Right renal cortex interstitium (tissue), 3 donors: ENCODE data around the gene SLC9A8. TPM values are rescaled to one million over a fixed set of nuclear protein-coding genes. Genes with fewer than 3 reads are reported as not detected.
"Not testable (repeated sequence)": the region's sequence is repeated elsewhere in the genome, so short reads cannot be mapped to it uniquely, and the experiment has no call there.

Source experiments
- DNase-seq, 3 donors: peaks; one replicate each; pipeline ENCODE4 v3.0.0-alpha.2; 2013; ENCODE audit warnings: low read depth in 3 of 3, low spot score in 2 of 3
- polyA plus RNA-seq, 3 donors: library from polyadenylated mRNA; unstranded; fragments of 120-200 nt; gene quantifications; one replicate each; pipeline ENCODE4 v1.2.1, GENCODE V29; 2013; ENCODE audit not compliant: insufficient read length in 3 of 3

SLC9A8 gene
- polyA plus RNA-seq = 1 to 10 TPM; 8.0 to 8.1 (median 8.0) TPM

- DNase-seq = peak; percentile 65 to 87 (median 78)
These were observed at the start of gene SLC9A8 for GRCh38 chr20:49812507-49813304. SLC9A8 (plus strand) TSS chr20:49812828; CDS start chr20:49812923, 95 bp downstream.

- no peak for DNase-seq
These were observed 49.5 kb upstream of the SLC9A8 start for GRCh38 chr20:49762940-49763766.

GRCh38 chr20:49765413-49765736, 47.3 kb upstream of the SLC9A8 start:
- DNase-seq = no peak

GRCh38 chr20:49765846-49766541, 46.6 kb upstream of the SLC9A8 start:
- no peak for DNase-seq

- DNase-seq = no peak
These were observed 45.6 kb upstream of the SLC9A8 start for GRCh38 chr20:49766979-49767521.

GRCh38 chr20:49768204-49769047, 44.2 kb upstream of the SLC9A8 start:
- DNase-seq = no peak

GRCh38 chr20:49769048-49769581, 43.5 kb upstream of the SLC9A8 start:
- DNase-seq = no peak

- no peak for DNase-seq
These were observed 42.0 kb upstream of the SLC9A8 start for GRCh38 chr20:49770634-49771033.

GRCh38 chr20:49774213-49774612, 38.4 kb upstream of the SLC9A8 start:
- DNase-seq = not testable (repeated sequence)

- no peak for DNase-seq
These were observed 37.4 kb upstream of the SLC9A8 start for GRCh38 chr20:49775229-49775693.

GRCh38 chr20:49779972-49780371, 32.7 kb upstream of the SLC9A8 start:
- DNase-seq = no peak

GRCh38 chr20:49781676-49782075, 31.0 kb upstream of the SLC9A8 start:
- no peak for DNase-seq

GRCh38 chr20:49782439-49782838, 30.2 kb upstream of the SLC9A8 start:
- not testable (repeated sequence) for DNase-seq

- not testable (repeated sequence) for DNase-seq
These were observed 29.3 kb upstream of the SLC9A8 start for GRCh38 chr20:49783021-49783995.

- no peak for DNase-seq
These were observed 28.3 kb upstream of the SLC9A8 start for GRCh38 chr20:49784291-49784690.

GRCh38 chr20:49785149-49785851, 27.3 kb upstream of the SLC9A8 start:
- DNase-seq = no peak

- no peak for DNase-seq
These were observed 26.8 kb upstream of the SLC9A8 start for GRCh38 chr20:49785852-49786175.

GRCh38 chr20:49786196-49786595, 26.4 kb upstream of the SLC9A8 start:
- DNase-seq = no peak
